Islet of Langerhans (tissue), 1 donor: Measurements from ENCODE around the gene GSDMA.

Source experiments
- FAIRE-seq: peaks from one replicate; lab custom pipeline; 2011; peaks lifted over from hg19 to GRCh38; lab: Jason Lieb, UNC

The GSDMA gene

DNA sequence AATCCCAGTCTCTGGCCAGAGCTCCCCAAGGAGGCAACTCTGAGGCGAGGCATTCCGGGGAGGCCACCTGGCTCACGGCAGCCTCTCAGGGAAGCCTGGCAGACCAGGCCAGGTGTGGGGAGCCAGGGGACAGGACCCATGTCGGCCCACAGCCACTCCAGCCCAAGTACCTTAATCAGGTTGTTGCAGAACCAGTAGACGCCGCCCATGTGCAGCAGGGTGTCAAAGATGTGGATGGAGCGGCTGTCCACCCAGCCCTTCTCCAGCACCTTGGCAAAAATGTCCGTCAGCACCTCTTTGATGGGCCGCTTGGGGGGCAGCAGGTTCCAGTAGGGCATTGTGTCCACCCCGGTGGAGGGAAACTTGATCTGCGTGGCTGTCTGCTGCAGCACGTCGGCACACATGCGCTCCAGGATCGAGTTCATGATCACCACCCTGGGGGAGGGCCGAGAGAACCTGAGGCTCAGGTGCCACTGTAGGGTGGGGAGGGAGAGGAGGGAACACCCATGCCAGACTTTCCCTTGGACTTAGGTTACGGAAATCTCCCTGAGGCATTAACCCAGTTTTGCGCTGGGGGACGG is 60.2 kb downstream of the GSDMA start:
- no peak for FAIRE-seq

GRCh38 chr17:40023590-40024292 is 60.9 kb downstream of the GSDMA start:
- FAIRE-seq, result no peak

DNA sequence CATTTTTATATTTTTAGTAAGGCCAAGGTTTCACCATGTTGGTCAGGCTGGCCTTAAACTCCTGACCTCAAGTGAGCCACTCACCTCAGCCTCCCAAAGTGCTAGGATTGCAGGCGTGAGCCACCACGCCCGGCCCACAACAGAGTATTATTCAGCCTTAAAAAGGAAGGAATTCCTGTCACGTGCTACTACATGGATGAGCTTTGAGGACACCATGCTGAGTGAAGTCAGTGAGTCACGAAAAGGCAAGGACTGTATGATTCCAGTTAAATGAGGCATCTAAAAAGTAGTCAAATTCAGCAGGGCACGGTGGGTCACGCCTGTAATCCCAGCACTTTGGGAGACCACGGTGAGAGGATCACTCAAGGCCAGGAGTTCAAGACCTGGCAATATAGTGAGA is 62.1 kb downstream of the GSDMA start:
- no peak for FAIRE-seq

- FAIRE-seq, result no peak
Observed at GRCh38 chr17:40025559-40025958, 62.8 kb downstream of the GSDMA start.

DNA sequence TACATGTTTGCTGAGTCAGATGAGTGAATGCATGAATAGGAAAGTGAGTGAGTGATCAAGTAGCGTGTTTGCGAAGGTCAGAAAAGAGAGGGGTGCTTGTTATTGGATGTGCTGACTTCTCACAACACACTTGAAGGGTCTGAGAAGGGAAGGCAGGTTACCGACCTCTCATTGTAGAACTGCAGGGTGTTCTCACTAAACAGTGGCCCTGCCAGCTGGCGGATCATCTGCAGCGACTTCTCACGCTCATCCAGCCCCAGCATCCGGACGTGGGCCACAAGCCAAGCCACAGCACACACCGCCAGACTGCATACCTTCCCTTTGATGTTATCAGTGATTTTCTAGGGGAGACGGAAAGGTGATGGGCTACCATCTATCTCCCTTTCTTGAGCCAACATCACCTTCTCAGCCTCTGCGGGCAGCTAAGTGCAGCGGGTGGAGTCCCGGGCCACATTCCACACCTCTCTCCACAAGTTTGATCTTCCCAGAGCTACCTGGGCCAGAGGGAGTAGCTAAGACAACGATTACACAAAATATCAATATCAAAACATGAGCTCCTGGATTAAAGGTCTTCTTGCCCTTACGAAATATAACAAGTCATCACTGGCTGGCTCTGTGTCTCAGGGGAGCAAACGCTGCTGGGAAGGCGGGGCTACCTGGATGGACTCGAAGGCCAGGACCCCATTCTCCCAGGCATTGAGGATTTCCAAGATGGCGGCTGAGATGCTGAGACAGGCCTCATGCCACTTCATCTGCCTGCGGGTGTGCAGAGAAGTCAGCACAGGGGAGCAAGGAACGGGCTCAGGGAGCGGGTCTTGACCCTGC is 63.4 kb downstream of the GSDMA start:
- FAIRE-seq, result no peak

DNA sequence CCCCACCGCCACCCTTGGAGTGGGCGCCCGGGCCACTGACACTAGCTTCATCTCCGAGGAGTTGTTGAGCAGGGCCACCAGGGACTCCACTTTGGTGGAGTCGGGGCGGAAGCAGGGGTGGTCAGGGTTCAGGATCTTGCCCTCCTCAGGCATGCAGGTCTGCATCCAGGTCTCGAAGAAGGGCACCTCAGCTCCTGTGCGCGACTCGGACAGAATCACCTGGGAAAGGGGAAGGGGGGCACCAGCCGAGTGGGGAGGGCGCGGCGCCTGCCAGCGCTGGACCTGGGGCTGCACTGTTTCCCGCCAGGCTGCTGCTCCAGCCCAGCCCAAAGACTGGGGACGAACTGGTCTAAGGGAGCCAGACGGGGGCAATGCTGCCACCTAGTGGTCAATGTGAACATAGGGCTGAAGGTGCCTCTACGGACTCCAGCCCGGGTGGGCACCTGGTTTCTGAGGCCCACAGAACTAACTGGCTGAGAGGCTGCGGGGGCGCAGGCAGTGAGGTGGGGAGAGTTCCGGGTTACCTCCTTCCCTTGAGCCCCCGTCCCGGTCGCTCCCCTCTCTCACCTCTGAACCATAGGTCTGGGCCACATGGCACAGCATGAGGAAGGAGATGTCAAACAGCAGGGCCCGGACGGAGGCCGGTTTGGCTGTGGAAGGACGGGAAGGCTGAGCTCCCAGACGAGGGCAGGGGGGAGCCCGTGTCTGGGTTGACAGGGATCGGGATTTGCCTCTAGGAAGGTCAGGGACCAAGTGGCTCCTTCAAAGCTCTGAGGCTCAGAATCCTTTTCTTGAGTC is 64.2 kb downstream of the GSDMA start:
- no peak for FAIRE-seq
